GM21576 (cell line): Measurements from ENCODE around the gene TUBGCP6.
"Not testable (repeated sequence)": the region's sequence is repeated elsewhere in the genome, so short reads cannot be mapped to it uniquely, and the experiment has no call there.

Experiments
- ATAC-seq: cut with Tn5 transposase; IDR thresholded peaks from one replicate; pipeline ENCODE4 v1.9.1; 2021; ENCODE audit warnings: mild to moderate bottlenecking, moderate library complexity; ENCODE audit not compliant: unreplicated experiment

TUBGCP6 gene

DNA sequence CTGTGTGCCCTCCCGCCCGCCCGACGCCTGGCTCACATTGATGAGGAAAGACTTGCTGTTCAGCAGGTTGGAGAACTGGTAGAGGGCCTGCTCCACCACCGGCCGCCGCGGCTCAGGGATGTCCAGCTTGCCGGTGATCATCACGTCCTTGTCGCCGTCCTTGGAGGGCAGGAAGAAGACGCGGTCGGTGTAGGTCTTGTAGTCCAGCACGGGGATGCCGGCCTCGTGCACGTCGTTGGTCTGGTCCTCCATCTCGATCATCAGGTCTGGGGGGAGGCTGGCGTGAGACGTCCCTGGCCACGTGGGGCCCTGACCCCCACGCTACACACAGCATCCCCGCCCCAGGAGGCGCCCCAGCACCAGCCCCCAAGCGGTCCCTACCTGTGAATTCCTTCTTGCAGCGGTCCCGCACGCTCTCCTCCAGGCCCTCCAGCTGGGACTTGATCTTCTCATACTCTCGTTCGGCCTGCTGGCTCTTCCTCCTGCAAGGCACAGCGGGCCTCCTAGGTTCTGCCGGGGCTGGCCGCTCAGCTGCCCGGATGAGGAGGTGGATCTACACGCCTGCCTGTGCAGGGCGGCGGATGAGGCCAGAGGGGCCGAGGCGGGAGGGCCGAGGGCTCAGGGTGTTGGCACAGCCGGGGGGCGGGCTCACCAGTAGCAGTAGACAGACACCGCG is 36.0 kb upstream of the TUBGCP6 start:
- no peak for ATAC-seq

DNA sequence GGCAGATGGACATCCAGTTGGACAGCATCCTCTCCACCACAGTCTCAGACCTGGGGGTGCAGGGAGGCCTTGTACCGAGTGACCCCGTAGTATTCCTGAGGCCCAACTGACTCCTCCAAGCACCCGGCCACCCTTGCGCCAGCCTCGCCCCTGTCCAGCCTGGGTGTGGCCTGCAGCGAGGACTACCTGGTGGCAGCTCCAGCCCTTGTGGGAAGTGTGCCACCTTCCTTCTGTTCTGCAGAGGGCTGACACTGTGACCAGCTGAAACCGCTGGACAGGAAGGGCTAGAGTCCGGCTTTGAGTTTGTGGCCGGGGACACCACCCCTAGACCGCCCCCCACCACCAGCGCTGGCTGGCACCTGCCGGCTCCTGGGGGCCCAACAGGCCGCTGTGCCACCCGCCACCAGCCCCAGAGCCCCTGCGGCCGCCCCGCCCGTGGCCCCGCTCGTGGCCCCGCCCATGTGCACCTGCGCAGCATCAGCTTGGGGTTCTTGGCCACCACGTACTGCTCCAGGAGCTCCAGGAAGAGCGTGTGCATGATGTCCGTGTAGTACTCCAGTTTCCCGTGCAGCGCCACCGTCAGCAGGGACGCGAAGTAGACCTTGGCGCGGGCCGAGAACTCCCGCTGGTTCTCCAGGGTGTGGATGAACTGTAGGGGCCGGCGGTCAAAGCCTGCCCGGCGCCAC is 35.3 kb upstream of the TUBGCP6 start:
- no peak for ATAC-seq

DNA sequence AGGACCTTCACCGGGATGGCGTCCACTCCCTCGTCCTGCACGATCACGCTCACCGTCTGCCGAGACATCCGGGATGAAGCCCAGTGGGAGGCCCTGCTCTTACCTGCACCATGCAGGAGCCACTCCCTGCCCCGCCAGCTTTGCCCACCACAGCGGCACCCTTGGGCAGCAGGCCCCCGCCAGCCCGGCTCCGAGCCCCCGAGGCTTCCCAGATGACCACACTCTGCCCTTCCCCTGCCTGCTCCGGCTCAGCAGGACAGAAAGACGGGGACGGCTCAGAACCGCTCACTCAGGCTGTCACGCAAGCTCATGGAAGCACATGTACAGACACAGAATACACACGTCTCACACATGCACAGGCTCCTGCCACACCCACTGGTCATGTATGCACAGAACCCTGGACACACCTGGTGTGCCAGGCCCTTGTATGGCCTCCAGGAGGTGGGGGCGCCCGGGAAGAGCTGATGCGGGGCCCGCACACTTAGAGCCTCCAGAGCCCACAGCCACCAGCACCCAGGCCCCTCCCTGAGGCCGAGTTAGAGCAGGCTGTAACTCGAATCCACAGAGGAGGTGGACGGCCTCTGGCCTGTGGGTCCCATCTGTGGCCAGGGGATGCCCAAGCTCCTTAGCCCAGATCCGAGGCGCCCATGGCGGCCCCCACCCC is 34.3 kb upstream of the TUBGCP6 start:
- no peak for ATAC-seq

DNA sequence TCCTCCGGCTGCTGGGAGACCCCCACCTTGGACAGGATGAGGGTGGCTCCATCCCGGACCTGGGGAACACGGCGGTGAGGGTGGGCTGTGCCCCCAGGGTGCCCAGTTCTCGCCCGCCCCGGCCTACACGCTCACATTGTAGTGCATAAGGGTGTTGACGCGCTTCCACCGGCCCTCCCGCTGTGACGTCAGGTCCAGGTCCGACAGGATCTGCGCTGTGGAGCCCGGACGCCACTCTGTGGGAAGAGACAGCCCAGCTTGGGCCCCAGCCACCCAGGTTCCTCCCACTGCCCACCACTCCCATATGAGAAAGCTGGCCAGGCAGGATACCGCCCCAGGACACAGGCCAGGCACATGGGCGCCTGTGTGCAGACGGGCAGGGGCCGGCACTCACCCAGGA is 33.6 kb upstream of the TUBGCP6 start:
- no peak for ATAC-seq

DNA sequence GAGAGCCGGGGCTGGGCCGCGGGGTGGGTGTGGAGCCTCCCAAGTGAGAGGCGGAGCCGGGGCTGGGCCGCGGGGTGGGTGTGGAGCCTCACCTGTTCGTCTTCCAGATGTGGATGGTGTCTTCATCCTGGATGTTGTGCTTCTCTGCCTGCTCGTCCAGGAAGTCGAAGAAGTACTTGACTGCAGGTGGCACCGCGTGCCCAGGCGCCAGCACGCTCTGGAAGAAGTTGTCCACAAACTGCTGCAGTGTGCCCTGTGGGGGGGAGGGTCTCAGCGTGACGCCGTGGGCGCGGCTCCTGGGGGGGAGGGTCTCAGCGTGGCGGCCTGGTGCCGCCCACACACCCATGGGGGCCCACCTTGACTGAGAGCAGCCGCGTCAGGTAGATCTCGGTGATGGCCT is 32.9 kb upstream of the TUBGCP6 start:
- ATAC-seq, result no peak

DNA sequence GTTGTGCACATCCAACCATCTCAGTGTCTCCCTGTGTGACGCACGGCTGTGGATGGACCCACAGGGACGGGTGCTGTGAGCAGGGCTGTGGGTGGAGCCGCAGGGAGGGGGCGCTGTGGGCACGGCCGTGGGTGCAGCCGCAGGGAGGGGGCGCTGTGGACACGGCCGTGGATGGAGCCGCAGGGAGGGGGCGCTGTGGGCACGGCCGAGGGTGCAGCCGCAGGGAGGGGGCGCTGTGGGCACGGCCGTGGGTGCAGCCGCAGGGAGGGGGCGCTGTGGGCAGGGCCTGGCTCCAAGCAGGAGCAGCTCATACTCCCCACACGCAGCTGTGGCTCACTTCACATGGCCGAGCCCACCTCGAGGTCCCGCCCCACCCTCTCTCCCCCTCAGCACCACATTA is 31.3 kb upstream of the TUBGCP6 start:
- peak; percentile 74 for ATAC-seq

DNA sequence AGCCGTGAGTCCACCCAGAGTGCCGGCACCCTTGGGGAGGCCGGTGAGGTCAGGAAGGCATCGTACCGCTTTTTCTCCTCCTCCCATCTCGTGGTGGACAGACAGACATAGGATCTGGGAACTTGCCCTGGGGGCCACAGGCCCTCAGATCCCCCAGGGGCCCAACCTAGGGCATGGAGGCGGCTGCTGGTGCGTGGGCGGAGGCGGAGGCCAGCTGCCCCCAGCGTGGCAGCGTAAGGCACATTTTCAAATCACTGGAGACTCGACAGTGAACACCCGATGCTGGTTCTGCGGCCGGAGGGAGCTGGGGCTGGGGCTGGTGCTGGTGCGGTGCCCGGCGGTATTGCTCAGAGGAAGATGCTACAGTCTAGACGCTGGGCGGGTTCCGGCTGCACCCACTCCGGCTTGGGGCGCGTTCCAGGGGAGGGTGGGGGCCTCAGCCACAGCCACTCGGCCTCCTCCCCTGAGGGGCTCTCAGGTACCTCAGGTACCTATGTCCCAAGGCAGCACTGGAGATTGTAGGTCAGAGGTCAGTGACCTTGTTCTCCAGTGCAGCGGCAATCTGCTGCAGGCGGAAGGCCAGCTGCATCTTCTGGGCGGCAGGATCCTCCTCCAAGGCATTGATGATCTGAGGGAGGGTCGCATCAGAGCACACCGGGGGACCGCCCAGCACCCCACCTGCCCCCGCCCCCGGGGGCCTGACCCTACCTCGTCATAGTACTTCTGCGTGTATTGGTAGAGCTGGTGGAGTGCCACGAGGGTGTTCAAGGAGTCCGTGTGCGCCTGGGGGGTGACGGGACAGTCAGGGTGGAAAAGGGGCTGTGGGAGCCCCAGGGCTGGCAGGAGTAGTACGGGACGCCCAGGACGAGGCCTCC is 30.6 kb upstream of the TUBGCP6 start:
- ATAC-seq, result no peak

DNA sequence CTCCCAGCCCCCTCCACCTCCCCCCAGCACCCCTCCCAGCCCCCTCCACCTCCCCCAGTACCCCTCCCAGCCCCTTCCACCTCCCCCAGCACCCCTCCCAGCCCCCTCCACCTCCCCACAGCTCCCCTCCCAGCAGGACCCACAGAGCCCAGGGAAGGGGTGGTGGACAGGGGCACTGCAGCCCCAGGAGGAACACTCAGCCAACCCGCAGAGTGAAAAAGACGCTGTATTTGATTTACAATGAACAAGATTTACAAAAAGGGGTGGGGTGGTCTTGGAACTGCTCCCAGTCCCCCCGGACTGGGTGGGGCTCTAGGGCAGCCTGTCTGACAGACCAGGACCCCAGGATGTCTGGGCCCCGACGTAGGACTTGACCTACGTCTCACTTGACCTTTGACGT is 29.9 kb upstream of the TUBGCP6 start:
- no peak for ATAC-seq

DNA sequence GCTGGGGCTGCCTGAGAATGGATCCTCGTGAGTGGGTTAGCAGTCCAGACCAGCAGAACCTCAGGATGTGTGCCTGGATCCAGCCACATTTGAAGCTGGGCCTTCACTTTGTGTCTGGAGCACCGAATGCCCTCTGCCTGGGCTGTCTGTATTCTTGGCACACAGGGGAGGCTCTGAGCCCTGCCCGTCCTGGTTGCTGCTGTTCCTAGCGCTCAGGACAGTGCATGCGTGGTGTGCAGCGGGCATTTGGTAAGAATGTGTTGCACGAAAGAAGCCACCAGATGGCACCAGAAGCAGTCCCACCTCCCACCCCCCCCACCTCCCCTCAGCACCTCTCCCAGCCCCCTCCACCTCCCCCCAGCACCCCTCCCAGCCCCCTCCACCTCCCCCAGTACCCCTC is 29.5 kb upstream of the TUBGCP6 start:
- no peak for ATAC-seq

DNA sequence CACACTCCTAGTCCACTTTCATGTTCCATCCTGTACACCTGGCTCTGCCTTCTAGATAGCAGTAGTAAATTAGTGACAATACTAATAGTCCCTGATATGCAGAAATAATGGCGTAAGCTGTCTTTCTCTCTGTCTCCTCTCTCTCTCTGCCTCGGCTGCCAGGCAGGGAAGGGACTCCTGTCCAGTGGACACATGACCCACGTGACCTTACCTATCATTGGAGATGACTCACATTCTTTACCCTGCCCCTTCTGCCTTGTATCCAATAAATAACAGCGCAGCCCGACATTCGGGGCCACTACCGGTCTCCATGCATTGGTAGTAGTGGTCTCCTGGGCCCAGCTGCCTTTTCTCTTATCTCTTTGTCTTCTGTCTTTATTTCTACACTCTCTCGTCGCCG is 29.0 kb upstream of the TUBGCP6 start:
- not testable (repeated sequence) for ATAC-seq

DNA sequence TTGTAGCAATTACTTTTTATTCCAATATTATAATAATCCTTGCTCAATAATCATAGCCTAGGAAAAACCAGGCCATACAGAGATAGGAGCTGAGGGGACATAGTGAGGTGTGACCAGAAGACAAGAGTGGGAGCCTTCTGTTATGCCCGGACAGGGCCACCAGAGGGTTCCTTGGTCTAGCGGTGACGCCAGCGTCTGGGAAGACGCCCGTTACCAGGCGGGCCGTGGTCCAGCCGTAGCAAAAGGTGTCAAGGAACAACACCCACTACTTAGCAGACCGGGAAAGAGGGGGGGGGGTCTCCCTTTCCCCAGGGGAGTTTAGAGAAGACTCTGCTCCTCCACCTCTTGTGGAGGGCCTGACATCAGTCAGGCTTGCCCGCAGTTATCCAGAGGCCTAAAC is 28.5 kb upstream of the TUBGCP6 start:
- ATAC-seq, result not testable (repeated sequence)

DNA sequence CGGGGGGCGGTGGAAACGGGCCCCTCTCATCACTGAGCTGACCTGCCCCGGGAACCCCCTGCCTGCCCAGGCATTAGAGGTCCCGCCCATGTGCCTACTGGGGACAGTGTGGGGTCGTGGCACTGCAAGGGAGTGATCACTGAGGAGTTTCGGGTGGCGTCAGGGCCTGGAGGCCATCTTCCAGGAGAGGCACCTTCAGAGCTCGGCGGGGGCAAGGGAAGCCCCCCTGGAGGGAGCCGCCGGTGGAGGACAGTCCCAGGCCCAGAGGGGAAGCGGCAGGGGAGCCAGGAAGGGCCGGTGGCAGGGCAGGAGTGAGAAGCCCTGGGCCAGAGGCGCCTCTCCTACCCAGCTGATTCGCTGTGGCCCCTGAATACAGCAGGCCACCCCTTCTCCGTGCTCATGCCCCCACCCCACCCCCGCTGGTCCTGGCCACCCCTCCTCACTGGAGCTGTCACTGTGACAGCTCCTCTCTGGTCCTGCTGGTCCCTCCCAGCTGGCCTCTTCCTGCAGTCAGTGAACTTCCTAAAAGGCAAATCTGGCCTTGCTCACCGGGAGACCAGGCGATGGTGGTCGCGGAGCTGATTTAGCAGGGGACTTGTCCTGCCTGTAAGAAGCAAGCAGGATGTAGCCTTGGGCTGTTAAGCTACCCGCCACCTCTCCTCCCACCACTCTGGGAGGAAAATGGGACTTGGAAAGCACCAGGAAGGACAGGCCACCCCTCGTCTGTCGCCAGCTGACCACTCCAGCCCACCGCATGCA is 27.4 kb upstream of the TUBGCP6 start:
- no peak for ATAC-seq

DNA sequence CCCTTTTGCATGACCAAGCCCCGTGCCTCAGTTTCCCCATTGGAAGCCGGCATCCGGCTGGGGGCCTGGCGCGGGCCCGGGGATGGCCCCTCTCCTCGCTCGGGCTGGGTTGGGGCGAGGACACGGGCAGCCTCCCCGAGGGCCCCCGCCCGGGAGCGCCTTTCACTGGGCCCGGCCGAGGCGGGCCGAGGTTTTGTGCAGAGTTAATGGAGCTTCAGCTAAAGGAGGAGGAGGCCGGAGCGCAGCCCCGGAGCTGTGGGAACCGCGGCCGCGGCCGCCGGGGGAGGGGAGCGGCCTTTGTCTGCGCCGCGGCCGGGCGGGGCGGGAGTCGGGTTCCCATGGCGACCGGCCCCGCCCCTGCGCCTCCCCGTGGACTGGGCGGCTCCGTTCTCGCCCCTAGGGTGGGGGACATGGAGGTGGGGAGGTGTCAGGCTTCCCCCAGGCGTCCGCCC is 26.7 kb upstream of the TUBGCP6 start:
- no peak for ATAC-seq

DNA sequence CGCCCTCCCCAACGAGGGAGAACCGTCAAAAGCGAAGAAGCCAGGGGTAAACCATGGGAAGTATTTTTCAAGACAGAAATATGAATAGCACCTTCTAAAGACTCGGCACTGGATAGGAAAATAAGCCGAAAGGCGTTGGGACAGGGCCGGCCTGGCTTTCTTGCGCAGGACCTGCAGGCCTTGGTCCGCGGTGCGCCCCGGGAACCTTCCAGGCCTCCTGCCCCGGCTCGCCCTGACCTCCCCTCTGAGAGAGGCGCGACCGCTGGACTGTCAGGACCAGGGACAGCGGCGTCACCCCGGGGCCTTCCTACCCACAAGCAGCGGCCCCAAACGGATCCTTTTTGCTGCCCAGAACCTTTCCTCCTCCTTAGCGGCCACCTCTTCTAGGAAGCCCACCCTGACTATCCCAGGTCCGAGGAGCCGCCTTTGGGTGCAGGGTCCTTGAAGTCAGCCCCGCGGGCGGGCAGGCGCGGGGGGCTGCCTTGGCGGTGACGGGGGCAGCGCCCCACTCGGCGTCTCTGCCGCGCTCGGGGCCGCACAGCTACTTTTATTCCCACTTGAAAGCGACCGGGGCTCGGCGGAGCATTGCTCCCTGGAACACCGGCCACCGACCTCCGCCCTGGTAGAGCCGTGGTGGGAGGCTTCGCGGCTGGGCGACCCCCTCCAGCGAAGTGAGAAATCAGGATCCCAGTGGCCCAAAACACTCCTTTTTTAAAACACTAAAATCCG is 26.0 kb upstream of the TUBGCP6 start:
- no peak for ATAC-seq

DNA sequence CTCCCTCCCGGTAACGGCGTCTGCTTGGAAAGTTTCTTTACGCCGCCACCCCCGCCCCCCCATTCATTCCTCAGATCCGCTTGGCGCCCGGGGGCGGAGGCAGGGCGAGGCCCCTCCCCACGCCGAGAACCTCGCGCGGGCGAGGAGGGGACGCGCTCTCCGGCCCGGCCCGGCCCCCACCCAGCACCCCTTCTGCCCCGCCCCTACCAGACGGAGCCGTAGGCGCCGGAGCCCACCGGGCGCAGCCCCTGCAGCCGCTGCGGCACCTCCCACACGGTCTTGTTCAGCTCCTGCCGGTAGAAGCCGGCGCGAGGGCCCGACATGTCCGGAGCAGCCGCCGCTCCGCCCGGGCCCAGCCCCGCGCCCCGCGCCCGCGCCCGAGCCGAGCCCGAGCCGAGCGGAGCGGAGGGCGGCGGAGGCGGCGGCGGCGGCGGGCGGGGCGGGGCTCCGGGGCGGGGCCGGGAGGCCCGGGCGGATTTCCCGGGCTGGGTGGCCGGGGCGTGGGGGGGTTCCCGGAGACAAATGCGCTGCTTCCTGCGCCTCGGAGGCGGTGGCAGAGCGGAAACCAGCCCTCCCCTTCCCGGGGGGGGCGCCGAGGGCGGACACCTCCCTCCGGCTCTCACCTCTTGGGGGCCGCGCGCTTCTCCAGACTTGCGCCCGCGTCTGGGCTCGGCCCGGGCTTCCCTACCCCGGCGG is 25.3 kb upstream of the TUBGCP6 start, which contains the start of gene MAPK11:
Gene MAPK11, minus strand, starts transcription at position 411 of the 696 bp plus-strand sequence. Its CDS starts 88 bp downstream, at position 323.
- ATAC-seq, result no peak

DNA sequence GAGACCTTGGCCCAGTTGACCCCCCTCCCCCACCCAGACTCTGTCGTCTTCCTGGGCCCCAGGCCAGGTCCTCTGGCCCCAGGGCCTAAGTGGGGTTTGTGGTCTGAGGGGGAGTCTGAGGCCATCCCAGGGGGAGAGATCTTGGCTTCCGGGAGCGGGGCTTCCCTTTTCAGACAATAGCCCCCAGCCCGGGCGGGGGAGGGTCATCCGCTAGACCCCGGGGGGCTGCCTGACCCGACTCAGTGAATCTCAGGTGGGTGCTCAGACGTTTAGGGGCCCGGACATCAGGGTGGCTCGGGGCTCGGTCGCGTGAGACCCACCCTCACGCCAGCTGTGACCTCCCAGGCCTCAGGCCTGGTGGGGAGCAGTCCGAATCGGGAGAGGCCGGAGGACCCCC is 24.7 kb upstream of the TUBGCP6 start:
- no peak for ATAC-seq

DNA sequence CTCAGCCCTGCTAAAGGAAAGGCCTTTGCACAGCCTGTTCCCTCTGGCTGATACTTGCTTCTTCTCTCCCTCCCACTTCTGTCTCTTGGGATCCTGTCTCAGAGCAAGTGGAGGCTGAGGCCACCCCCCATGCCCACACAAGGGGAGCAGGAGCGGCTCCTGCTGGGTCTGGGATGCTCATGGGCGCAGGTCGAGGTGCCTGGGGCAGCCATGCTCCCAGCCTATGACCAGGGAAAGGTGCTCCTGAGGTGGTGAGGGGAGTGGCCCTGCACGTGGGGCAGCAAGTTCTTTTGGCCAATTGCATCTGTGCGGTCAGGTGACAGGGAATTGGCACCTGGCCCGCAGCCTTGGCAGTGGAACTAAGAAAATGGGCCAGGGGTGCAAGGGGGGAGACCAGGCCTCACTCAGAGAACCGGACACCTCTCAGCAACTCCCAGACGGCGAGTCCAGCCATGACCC is 23.9 kb upstream of the TUBGCP6 start:
- ATAC-seq, result no peak

DNA sequence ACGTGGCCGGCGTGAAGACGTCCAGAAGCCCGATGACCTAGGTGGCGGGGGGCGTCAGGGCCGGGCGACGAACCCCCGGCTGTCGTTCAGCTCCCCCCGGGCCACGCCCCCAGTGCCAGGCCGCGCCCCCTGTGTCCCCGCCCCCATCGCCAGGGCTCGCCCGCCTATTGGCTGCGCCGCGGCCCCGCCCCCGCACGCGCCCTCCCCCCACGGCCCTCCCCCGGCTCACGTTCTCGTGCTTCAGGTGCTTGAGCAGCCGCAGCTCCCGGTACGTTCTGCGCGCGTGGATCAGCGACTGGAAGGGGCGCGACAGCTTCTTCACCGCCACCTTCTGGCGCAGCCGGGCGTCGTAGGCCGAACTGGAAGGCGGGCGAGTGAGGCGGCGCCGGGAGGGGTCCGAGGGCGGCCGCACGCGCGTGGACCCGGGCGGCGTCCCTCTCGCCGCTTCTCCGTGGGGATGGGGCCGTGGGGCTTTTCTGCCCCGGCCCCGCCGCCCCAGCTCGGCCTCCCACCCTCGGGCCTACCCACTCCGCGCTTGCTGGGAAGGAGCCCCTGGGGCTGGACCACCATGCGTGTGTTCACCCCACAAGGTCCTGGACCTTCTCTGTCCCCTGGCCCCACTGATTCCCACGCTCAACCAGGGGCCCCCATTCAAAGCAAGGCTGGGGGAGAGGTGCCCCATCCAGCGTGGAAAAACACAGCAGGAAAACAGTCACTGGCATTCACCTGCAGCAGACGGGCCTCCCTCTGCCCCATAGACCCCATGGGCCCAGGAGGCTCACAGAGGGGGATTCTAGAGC is 23.0 kb upstream of the TUBGCP6 start:
- ATAC-seq, result no peak
